ENCODE data around the gene FAM219A. TPM values are rescaled to one million over a fixed set of nuclear protein-coding genes. Genes with fewer than 3 reads are reported as not detected.
"Not testable (repeated sequence)": the region's sequence is repeated elsewhere in the genome, so short reads cannot be mapped to it uniquely, and the experiment has no call there.

FAM219A gene
- total RNA-seq, 1 donor from 2014 or later, result 8.4 TPM

- peak; percentile 41 for DNase-seq
Observed at GRCh38 chr9:34375901-34376595, 82.3 kb downstream of the FAM219A start.

DNA sequence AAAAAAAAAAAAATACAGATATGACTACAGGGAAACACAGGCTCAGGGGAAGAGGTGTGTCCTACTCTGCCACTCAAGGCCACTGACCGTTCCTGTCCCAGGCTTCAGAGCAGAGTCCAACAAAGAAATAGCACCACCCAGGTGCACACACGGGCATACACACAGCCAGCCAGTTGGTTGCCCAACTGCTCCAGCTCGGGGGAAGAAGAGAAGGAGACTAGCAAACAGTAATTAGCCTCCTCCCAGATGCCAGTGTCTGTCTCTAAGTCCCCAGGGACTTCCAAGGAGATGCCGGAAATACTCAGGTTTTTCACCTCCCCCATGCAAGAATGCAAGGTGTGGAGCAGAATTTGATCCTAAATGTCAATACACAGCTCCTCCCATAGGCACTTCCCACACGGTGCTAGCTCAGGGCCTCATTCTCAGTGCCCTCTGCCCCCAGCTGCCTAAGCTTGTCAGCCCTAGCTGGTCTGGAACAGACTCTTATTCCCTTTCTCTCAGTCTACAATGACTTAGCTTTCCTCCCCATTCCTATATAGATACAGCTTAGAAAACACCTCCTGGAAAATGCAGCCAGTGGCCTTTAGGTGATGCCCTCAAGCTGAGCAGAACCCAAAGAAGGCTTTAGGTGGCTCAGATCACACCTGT, 83.3 kb downstream of the FAM219A start:
- peak; percentile 33 for DNase-seq

- DNase-seq, result no peak
Observed at GRCh38 chr9:34374339-34374738, 84.0 kb downstream of the FAM219A start.

GRCh38 chr9:34373749-34374148, 84.6 kb downstream of the FAM219A start:
- no peak for DNase-seq

- DNase-seq, result peak; percentile 28
Observed at GRCh38 chr9:34372467-34373011, 85.8 kb downstream of the FAM219A start.

DNA sequence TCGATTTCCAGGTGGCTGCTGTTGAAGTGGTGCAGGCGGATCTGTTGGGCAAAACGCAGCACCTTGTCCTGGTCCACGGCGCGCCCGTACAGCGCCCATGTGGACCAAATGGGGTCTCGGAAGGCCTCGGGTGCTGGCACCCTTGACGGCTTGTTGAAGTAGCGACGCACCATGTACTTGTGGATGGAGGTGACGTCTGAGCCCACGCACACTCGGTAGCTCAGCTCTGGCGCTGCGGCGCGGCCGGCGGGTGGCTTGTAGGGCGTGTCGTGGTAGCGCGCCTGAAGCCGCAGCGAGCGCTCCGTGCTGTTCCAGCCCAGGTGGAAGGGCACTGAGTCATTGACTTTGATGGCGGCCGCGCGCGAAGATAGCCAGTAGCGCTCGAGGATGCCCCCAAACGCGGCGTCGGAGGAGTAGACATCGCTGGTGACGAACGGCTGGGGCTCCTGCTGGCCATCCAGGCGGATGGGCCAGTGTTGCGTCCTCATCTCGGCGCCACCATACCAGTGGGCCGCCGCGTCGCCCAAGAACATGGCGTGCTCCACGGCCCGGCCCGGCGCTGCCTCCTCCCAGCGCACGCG, 86.4 kb downstream of the FAM219A start:
- DNase-seq, result no peak

- no peak for DNase-seq
Observed at GRCh38 chr9:34370970-34371880, 87.1 kb downstream of the FAM219A start.

- no peak for DNase-seq
Observed at GRCh38 chr9:34370335-34370969, 87.9 kb downstream of the FAM219A start.

GRCh38 chr9:34369636-34370035, 88.7 kb downstream of the FAM219A start:
- peak; percentile 64 for DNase-seq

- not testable (repeated sequence) for DNase-seq
Observed at GRCh38 chr9:34368796-34369195, 89.6 kb downstream of the FAM219A start.

GRCh38 chr9:34367751-34368410, 90.5 kb downstream of the FAM219A start:
- not testable (repeated sequence) for DNase-seq

- no peak for DNase-seq
Observed at GRCh38 chr9:34366365-34366764, 92.0 kb downstream of the FAM219A start.

DNA sequence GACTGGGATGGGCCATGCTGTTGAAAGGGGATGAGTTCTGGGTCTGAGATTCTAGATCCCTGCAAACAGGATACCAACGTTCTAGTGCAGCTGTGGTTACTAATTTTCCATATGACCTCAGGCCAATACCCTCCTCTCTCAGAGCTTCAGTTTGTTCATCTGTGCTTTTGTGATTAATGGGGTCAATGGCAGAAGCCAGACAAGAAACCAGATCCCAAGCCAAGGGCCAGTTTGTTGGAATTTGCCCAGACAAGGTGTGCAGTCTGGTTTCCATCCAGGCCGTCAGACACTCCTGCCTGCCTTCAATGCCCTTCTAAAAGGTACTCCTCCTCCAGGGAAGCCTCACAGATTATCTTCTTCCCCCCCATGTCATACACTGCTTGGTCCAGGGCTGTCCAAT, 93.1 kb downstream of the FAM219A start:
- DNase-seq, result no peak

GRCh38 chr9:34363619-34364351, 94.6 kb downstream of the FAM219A start:
- DNase-seq, result peak; percentile 86

GRCh38 chr9:34362614-34363214, 95.7 kb downstream of the FAM219A start:
- no peak for DNase-seq

DNA sequence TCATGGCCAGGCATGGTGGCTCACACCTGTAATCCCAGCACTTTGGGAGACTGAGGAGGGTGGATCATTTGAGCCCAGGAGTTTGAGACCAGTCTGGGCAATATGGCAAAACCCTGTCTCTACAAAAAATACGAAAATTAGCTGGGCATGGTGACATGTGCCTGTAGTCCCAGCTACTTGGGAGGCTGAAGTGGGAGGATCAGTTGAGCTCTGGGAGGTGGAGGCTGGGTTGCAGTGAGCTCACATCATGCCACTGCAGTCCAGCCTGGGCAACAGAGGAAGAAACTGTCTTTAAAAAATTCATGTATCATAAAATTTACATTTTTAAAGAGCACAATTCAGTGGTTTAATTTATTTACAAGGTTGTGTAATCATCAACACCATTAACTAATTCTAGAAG, 105.4 kb downstream of the FAM219A start:
- not testable (repeated sequence) for DNase-seq

GRCh38 chr9:34352122-34352652, 106.2 kb downstream of the FAM219A start:
- DNase-seq, result not testable (repeated sequence)

DNA sequence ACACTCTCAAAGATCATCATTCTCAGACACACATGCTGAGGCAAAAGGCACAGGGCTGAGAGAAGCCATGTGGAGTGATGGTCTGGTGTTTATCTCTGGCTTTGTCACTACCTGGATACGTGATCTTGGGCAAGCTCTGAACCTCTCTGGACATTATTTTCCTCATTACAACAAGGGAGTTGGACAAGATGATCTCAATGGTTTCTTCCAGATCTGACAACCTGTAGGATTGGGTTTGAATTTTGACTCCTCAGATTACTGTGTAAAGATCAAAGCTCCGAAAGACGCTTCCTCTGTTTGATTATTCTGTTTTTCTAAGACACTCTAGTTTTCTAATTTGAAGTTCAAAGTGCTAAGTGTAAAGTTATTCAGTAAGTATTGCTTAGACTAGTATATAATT, 109.0 kb downstream of the FAM219A start:
- no peak for DNase-seq
